Prostate gland (tissue), 2 donors: ENCODE measurements around the gene TMEM222. TPM values are rescaled to one million over a fixed set of nuclear protein-coding genes. Genes with fewer than 3 reads are reported as not detected.

Experiments
- DNase-seq: peaks from one replicate; pipeline ENCODE4 v3.0.0-alpha.2; 2019; ENCODE audit warnings: low spot score
- H3K27ac ChIP-seq, 2 donors: fragments of 200-600 bp; sonication (generic); 2 replicates each; pipeline ENCODE4 v1.5.1; 2017 to 2019
- H3K27me3 ChIP-seq: fragments of 200-600 bp; sonication (generic); replicated peaks from 2 replicates; pipeline ENCODE4 v1.5.1; 2019; ENCODE audit not compliant: insufficient read depth
- H3K36me3 ChIP-seq, 2 donors: fragments of 200-600 bp; sonication (generic); 1 replicate in 1 of 2; 2 replicates in 1 of 2; pipeline versions ENCODE4 v1.5.1 to v1.8.1; 2017 to 2019
- H3K4me1 ChIP-seq: fragments of 200-600 bp; sonication (generic); replicated peaks from 2 replicates; pipeline ENCODE4 v1.5.1; 2019
- H3K4me3 ChIP-seq, 2 donors: fragments of 200-600 bp; sonication (generic); 2 replicates each; pipeline ENCODE4 v1.5.1; 2017 to 2019
- H3K9me3 ChIP-seq: fragments of 200-600 bp; sonication (generic); 2 replicates; pipeline ENCODE4 v1.5.1; 2017
- POLR2A ChIP-seq: fragments of 450-650 bp; IDR thresholded peaks from one replicate; pipeline ENCODE4 v1.6.1; 2016; ENCODE audit warnings: antibody characterized with exemption, mild to moderate bottlenecking
- POLR2AphosphoS5 ChIP-seq: sonication (generic); formaldehyde crosslinking; IDR thresholded peaks from one replicate; pipeline ENCODE4 v1.6.1; 2017; ENCODE audit warnings: antibody characterized with exemption
- WGBS: methylation state at CpG from one replicate; pipeline ENCODE4 v1.1.5; 2018; 5-methylcytosine and 5-hydroxymethylcytosine counted together
- intact Hi-C: fragments of 100-400 bp; cut with DNase I; formaldehyde crosslinking; loops from one replicate; pipeline ENCODE4 v1.14.2; 2022
- total RNA-seq, 2 donors: library from RNA; depleted of rRNA; stranded (reverse); fragments of >200 nt; gene quantifications; one replicate each; pipeline ENCODE4 v1.1.0, GENCODE V29; 2016
- TF ChIP-seq, protein P1 (sequence below), 4 experiments: fragments of 200-600 bp in 2 of 4; fragments of 450-650 bp in 2 of 4; sonication (generic) in 2 of 4; IDR thresholded peaks; 1 replicate in 3 of 4; 2 replicates in 1 of 4; pipeline ENCODE4 v1.5.1; 2016 to 2019; ENCODE audit warnings: antibody characterized with exemption in 4 of 4, mild to moderate bottlenecking in 2 of 4, moderate library complexity in 2 of 4

TMEM222 gene
- total RNA-seq, 2 donors from 2014 or later = 49.6 to 59.5 TPM

DNA sequence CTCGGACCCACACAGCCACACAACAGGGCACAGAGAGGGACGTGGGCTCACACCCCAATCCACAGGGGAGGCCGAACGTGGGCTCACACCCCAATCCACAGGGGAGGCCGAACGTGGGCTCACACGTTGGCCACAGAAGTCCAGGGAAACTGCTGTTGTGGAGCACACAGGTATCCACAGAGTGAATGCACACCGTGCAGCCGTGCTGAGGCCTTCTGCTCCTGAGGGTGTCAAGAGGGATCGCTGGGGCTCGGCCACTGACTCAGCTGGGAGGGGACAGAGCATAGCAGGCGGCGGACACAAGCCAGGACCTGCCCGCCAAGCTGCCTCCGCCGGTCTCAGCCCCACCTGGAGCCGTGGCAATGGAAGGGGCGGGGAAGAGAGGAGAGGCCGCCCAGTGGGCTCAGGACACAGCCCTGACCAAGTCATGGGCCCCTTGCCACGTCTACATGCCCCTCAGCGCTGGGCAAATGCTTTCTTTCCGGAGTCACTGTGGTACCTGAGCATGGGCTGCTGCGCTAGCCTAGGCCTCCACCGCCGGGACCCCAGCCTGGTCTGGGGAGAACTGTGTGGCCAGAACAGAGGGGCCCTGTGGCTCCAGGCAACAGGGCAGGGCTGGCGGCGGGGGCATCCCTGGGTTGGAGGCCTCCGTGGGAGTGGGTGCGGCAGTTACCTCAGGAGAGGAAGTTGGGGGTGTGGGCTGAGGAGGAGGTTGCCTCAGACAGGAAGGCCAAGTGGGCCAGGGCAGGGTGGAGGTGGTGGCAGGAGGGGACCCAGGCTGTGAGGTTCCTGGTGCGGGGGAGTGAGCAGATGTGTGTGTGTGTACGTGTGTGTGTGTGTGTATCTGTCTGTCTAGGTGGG lies 21.0 kb downstream of the TMEM222 start:
- Histone ChIP-seq H3K27me3 (no peaks in the 10 kb centered on the region), H3K4me1 (no peaks in the 10 kb centered on the region), H3K27ac (peak overlapping the region; percentile 78 to 81), H3K9me3 (no peaks in the 10 kb centered on the region), H3K4me3 (peak overlapping the region; percentile 40 to 46), H3K36me3 (no peaks in the 10 kb centered on the region)
- intact Hi-C loops = no loop called here
- 34% methylated on average over 28 of the region's 31 CpGs for WGBS
- peak; percentile 81 for DNase-seq
- peak; percentile 53 for TF ChIP-seq POLR2AphosphoS5
- peak; percentile 54 for TF ChIP-seq POLR2A
- TF ChIP-seq, protein P1, sequence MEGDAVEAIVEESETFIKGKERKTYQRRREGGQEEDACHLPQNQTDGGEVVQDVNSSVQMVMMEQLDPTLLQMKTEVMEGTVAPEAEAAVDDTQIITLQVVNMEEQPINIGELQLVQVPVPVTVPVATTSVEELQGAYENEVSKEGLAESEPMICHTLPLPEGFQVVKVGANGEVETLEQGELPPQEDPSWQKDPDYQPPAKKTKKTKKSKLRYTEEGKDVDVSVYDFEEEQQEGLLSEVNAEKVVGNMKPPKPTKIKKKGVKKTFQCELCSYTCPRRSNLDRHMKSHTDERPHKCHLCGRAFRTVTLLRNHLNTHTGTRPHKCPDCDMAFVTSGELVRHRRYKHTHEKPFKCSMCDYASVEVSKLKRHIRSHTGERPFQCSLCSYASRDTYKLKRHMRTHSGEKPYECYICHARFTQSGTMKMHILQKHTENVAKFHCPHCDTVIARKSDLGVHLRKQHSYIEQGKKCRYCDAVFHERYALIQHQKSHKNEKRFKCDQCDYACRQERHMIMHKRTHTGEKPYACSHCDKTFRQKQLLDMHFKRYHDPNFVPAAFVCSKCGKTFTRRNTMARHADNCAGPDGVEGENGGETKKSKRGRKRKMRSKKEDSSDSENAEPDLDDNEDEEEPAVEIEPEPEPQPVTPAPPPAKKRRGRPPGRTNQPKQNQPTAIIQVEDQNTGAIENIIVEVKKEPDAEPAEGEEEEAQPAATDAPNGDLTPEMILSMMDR (IDR thresholded peaks at IDR 0.05) = no peak

DNA sequence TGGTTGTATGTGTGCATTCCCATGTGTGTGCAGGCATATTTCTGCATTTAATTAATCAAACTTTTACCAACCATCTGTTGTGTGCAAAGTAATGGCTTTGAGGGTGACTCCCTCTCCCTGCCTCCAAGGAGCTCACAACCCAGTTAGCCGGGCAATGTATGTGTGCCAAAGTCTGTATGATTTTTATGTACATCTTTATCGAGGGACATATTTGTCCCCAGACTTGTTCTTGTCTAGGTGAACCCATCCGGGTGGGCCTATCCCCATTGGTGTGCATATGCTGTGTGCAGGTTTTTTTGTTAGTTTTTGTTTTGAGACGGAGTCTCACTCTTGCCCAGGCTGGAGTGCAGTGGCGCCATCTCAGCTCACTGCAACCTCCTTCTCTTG lies 21.7 kb downstream of the TMEM222 start:
- no peak for DNase-seq
- Histone ChIP-seq H3K4me1 (no peaks in the 10 kb centered on the region), H3K27me3 (no peaks in the 10 kb centered on the region), H3K27ac (peak overlapping the region; percentile 78 to 81), H3K9me3 (no peaks in the 10 kb centered on the region), H3K4me3 (peak overlapping the region; percentile 40 to 46), H3K36me3 (no peaks in the 10 kb centered on the region)
- TF ChIP-seq, protein P1 (IDR thresholded peaks at IDR 0.05) = no peak
- TF ChIP-seq POLR2A = no peak
- no peak for TF ChIP-seq POLR2AphosphoS5
- intact Hi-C loops = no loop called here
- WGBS = 36% methylated on average over 5 of the region's 5 CpGs

DNA sequence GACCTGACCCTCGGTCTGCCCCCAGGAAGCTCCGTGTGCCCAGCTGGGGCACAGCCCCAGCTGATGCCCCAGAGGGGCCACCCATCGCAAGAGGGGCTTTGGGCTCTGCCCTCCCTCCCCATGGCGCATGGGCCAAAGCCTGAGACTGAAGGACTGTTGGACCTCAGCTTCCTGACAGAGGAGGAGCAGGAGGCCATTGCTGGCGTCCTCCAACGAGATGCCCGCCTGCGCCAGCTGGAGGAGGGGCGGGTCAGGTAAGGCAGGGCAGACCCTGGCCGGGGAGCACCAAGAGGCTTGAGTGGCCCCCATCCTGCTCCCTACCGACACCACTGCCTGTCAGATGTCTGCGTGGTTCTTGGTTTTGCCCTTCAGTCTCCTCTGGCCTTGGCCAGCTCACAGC lies 23.3 kb downstream of the TMEM222 start:
- H3K9me3 ChIP-seq = no peaks in the 10 kb centered on the region
- no peak overlapping the region for H3K4me3 ChIP-seq
- H3K27me3 ChIP-seq = no peaks in the 10 kb centered on the region
- no peaks in the 10 kb centered on the region for H3K36me3 ChIP-seq
- H3K4me1 ChIP-seq = peaks cover 4% of the 10 kb centered on the region
- TF ChIP-seq POLR2A = no peak
- TF ChIP-seq POLR2AphosphoS5 = no peak
- TF ChIP-seq, protein P1 (IDR thresholded peaks at IDR 0.05) = no peak
- DNase-seq = no peak
- no peak overlapping the region for H3K27ac ChIP-seq
- 89% methylated on average over 11 of the region's 12 CpGs for WGBS
- intact Hi-C loops = no loop called here

DNA sequence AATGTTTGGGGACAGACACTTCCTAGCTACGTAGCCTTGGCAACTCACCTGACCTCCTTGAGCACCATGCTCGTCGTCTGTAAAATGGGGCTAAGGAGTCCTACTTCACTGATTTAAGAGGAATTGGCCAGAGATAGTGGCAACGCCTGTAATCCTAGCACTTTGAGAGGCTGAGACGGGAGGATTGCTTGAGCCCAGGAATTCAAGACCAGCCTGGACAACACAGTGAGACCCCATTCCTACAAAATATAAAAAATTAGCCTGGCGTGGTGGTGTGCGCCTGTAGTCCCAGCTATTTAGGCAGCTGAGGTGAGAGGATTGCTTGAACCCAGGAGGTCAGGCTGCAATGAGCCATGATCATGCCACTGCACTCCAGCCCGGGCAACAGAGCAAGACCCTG lies 24.4 kb downstream of the TMEM222 start:
- 90% methylated on average over 8 of the region's 8 CpGs for WGBS
- Histone ChIP-seq H3K4me1 (peaks cover 5% of the 10 kb centered on the region), H3K9me3 (no peaks in the 10 kb centered on the region), H3K27me3 (no peaks in the 10 kb centered on the region), H3K4me3 (no peak overlapping the region), H3K27ac (no peak overlapping the region), H3K36me3 (no peaks in the 10 kb centered on the region)
- intact Hi-C loops = no loop called here
- TF ChIP-seq POLR2A (no peak), POLR2AphosphoS5 (no peak)
- TF ChIP-seq, protein P1 (IDR thresholded peaks at IDR 0.05) = no peak
- no peak for DNase-seq
